ENCODE data around the gene EDNRA.
"Not testable (repeated sequence)": the region's sequence is repeated elsewhere in the genome, so short reads cannot be mapped to it uniquely, and the experiment has no call there.

EDNRA gene

DNA sequence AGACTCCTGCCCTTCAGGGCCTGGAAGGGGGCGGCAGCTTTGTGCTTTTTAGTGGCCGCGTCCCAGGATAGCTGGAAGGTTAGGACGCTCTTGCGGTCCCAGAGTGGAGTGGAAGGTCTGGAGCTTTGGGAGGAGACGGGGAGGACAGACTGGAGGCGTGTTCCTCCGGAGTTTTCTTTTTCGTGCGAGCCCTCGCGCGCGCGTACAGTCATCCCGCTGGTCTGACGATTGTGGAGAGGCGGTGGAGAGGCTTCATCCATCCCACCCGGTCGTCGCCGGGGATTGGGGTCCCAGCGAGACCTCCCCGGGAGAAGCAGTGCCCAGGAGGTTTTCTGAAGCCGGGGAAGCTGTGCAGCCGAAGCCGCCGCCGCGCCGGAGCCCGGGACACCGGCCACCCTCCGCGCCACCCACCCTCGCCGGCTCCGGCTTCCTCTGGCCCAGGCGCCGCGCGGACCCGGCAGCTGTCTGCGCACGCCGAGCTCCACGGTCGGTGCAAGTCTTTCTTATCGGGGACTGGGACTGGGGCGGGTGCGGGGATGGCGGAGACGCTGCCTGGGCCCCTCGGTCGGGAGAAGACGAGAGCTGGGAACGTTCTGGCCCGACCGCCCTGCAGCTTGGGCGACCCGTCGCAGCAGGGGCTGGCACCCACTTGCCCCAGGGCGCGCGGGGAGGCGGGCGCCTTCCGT lies at the start of gene EDNRA:
Gene EDNRA, plus strand, starts transcription at position 207 of the 686 bp plus-strand sequence. CDS start 4,585 bp downstream, outside the sequence.
- TF ChIP-seq ZFX (IDR thresholded peaks at IDR 0.05; ENCODE audit: borderline replicate concordance) (no peak), CTCF (IDR thresholded peaks at IDR 0.05) (no peak)
- H3K27ac ChIP-seq, result no peak within 1 kb of the TSS

GRCh38 chr4:147434370-147434769 lies 46.5 kb upstream of the EDNRA start:
- not testable (repeated sequence) for H3K27ac ChIP-seq

DNA sequence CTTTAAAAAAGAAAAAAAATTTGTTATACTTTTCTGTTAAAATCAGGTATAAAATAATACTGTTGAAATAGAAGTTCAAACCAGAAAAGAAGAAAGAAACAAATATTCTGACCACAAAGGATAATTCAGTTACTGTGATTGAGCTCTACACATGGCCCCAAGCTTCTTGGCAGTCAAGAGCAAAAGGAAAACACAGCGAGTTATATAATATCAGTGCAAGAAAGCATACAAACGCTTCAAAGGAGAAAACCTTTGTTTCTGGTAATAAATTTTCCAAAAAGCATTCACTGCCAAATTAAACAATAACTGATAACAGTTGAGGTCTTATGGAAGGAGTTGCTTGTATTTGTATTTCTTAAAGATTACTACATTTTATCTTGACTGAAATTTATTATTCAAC lies 40.5 kb upstream of the EDNRA start:
- TF ChIP-seq CTCF (IDR thresholded peaks at IDR 0.05) (no peak), ZFX (IDR thresholded peaks at IDR 0.05; ENCODE audit: borderline replicate concordance) (no peak)
- no peak overlapping the region for H3K27ac ChIP-seq

DNA sequence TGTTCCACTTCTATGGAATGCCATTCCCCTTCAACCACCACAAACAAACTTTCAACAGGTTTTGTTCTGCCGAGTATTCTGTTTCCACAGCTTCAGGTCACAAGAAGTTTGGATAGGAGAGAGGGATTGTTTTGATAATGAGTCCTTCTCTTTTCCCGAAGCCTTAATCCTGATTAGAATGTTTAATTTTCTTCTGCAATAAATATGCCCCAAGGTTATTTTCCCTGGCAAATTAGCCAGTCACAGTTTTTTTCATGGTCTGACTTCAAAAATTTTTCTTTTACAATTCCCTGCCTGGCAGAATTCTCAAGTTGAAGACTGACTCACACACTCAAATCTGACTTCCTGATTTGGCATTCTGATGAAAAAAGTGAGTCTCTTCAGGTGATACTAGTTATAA lies 33.1 kb upstream of the EDNRA start:
- no peak overlapping the region for H3K27ac ChIP-seq
- TF ChIP-seq ZFX (IDR thresholded peaks at IDR 0.05; ENCODE audit: borderline replicate concordance), result no peak
- TF ChIP-seq CTCF (IDR thresholded peaks at IDR 0.05), result no peak

DNA sequence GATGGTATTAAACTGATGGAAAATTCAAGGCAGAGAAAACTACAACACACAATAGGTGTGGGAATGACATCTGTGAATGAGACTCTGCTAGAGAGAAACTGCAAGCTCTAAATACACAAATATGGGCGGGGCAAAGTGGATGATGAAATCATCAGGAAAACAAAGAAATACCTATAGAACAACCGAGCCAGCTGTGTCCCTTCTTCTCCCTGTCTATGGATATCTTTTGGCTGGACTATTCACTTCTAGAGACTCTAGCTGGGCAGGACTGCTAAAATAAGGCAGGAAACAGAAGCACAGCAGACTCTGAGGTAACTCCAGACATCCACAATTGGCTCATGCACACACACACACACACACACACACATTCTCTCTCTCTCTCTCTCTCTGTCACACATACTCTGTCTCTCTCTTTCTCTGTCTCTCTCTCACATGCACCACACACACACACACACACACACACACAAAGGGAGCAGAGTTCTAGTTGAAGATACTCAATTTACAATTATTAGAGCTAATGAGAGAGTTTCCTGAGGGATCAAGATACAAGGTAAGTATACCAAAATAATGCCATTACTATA lies 27.2 kb upstream of the EDNRA start:
- TF ChIP-seq CTCF (IDR thresholded peaks at IDR 0.05), result no peak
- TF ChIP-seq ZFX (IDR thresholded peaks at IDR 0.05; ENCODE audit: borderline replicate concordance), result no peak
- H3K27ac ChIP-seq, result no peak overlapping the region

- no peak for TF ChIP-seq CTCF (IDR thresholded peaks at IDR 0.05)
- TF ChIP-seq ZFX (IDR thresholded peaks at IDR 0.05; ENCODE audit: borderline replicate concordance), result no peak
- no peak overlapping the region for H3K27ac ChIP-seq
Measured at GRCh38 chr4:147456706-147457105, 24.2 kb upstream of the EDNRA start.

DNA sequence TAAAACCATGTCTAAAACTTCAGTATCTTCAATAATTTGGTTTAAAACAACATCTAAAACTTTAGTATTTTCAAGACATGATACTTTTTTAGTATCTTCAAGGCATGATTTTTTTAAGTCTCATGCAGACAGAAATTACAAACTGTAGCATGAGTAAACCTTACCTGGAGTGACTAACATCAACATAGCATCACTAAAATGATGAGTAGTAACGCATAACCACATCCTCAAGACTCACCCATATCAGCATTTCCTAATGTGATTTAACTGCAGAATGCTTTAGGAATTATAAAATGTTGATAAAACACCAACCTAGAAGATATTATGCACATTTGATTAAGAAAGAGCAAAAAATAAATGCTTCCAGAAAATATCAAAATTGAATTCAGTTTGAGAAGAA lies 19.7 kb upstream of the EDNRA start:
- no peak overlapping the region for H3K27ac ChIP-seq
- TF ChIP-seq CTCF (IDR thresholded peaks at IDR 0.05) (no peak), ZFX (IDR thresholded peaks at IDR 0.05; ENCODE audit: borderline replicate concordance) (no peak)
